Esophagus mucosa (tissue), 1 donor: ENCODE data around the gene GPR107. TPM values are rescaled to one million over a fixed set of nuclear protein-coding genes. Genes with fewer than 3 reads are reported as not detected.

Source experiments
- ATAC-seq: fragments of 200-7000 bp; cut with Tn5 transposase; one replicate; pipeline ENCODE4 v1.9.1; 2020
- total RNA-seq: library from RNA; stranded (reverse); gene quantifications from one replicate; pipeline ENCODE4 v1.2.4, GENCODE V29; 2023
- donor health status: DM: yes; HTN: yes; CAD: no.

GPR107 gene
- total RNA-seq, 1 donor from 2014 or later, result 29.8 TPM

- peak; percentile 89 for ATAC-seq
These were observed 133.3 kb downstream of the GPR107 start for GRCh38 chr9:130186839-130187522.

GRCh38 chr9:130187523-130187846, 133.8 kb downstream of the GPR107 start:
- peak; percentile 15 for ATAC-seq

- ATAC-seq, result peak; percentile 56
These were observed 135.3 kb downstream of the GPR107 start for GRCh38 chr9:130188860-130189481.

Other genes starting within 250 kb of the GPR107 start
- gene TOR1A, start 229.8 kb upstream of the GPR107 start, total RNA-seq, result 15.5 TPM
- 25.1 TPM for gene C9orf78, start 218.6 kb upstream of the GPR107 start, total RNA-seq
- gene USP20, start 218.4 kb upstream of the GPR107 start, total RNA-seq, result 12.8 TPM
- gene FNBP1, start 10.7 kb upstream of the GPR107 start, total RNA-seq, result 23.5 TPM
- 19.7 TPM for gene NCS1, start 118.5 kb downstream of the GPR107 start, total RNA-seq
- 1.6 TPM for gene HMCN2, start 211.9 kb downstream of the GPR107 start, total RNA-seq